Endometrium (tissue), 2 donors: ENCODE results near the gene ZCCHC8.
"Not testable (repeated sequence)": the region's sequence is repeated elsewhere in the genome, so short reads cannot be mapped to it uniquely, and the experiment has no call there.

Experiments
- FAIRE-seq: peaks from 2 replicates; lab custom pipeline; 2012; peaks lifted over from hg19 to GRCh38; lab: Jason Lieb, UNC
- donor health status: control.
- donor health status: control.

ZCCHC8 gene

GRCh38 chr12:122508163-122508562 is 7.4 kb upstream of the ZCCHC8 start:
- no peak for FAIRE-seq

- FAIRE-seq, result no peak
These were observed 5.7 kb upstream of the ZCCHC8 start for GRCh38 chr12:122506393-122506938.

- FAIRE-seq, result no peak
These were observed 4.8 kb upstream of the ZCCHC8 start for GRCh38 chr12:122505419-122506051.

GRCh38 chr12:122503783-122504590 is 3.3 kb upstream of the ZCCHC8 start:
- FAIRE-seq, result no peak

- FAIRE-seq, result no peak
These were observed 2.5 kb upstream of the ZCCHC8 start for GRCh38 chr12:122503147-122503751.

GRCh38 chr12:122501489-122501989 is 807 bp upstream of the ZCCHC8 start:
- no peak for FAIRE-seq

GRCh38 chr12:122499991-122500684 is 594 bp downstream of the ZCCHC8 start:
- no peak for FAIRE-seq

- FAIRE-seq, result no peak
These were observed 5.5 kb downstream of the ZCCHC8 start for GRCh38 chr12:122495258-122495657.

- FAIRE-seq, result not testable (repeated sequence)
These were observed 7.5 kb downstream of the ZCCHC8 start for GRCh38 chr12:122493222-122493621.

- FAIRE-seq, result no peak
These were observed 8.7 kb downstream of the ZCCHC8 start for GRCh38 chr12:122491991-122492390.

GRCh38 chr12:122489038-122489437 is 11.7 kb downstream of the ZCCHC8 start:
- FAIRE-seq, result no peak

- FAIRE-seq, result not testable (repeated sequence)
These were observed 12.9 kb downstream of the ZCCHC8 start for GRCh38 chr12:122487807-122488206.

- FAIRE-seq, result no peak
These were observed 13.8 kb downstream of the ZCCHC8 start for GRCh38 chr12:122486805-122487426.

- not testable (repeated sequence) for FAIRE-seq
These were observed 14.4 kb downstream of the ZCCHC8 start for GRCh38 chr12:122486360-122486759.

- not testable (repeated sequence) for FAIRE-seq
These were observed 16.3 kb downstream of the ZCCHC8 start for GRCh38 chr12:122484385-122484784.

GRCh38 chr12:122483969-122484368 is 16.8 kb downstream of the ZCCHC8 start:
- FAIRE-seq, result no peak

GRCh38 chr12:122481861-122482260 is 18.9 kb downstream of the ZCCHC8 start:
- FAIRE-seq, result no peak

- no peak for FAIRE-seq
These were observed 20.0 kb downstream of the ZCCHC8 start for GRCh38 chr12:122480753-122481152.

GRCh38 chr12:122474324-122474716 is 26.4 kb downstream of the ZCCHC8 start:
- FAIRE-seq, result no peak

- FAIRE-seq, result no peak
These were observed 27.0 kb downstream of the ZCCHC8 start for GRCh38 chr12:122473543-122474323.
